Occipital lobe (tissue), 2 donors: ENCODE results near the gene CYBA. TPM values are rescaled to one million over a fixed set of nuclear protein-coding genes. Genes with fewer than 3 reads are reported as not detected.

Experiments used
- DNase-seq: peaks from one replicate; lab custom pipeline; 2025; lab: John Stamatoyannopoulos, UW
- total RNA-seq: library from RNA; depleted of rRNA; stranded (reverse); fragments of >200 nt; gene quantifications from one replicate; pipeline ENCODE4 v1.2.3, GENCODE V29; 2014

The CYBA gene
- total RNA-seq, 1 donor from 2014 or later, result 17.8 TPM

DNA sequence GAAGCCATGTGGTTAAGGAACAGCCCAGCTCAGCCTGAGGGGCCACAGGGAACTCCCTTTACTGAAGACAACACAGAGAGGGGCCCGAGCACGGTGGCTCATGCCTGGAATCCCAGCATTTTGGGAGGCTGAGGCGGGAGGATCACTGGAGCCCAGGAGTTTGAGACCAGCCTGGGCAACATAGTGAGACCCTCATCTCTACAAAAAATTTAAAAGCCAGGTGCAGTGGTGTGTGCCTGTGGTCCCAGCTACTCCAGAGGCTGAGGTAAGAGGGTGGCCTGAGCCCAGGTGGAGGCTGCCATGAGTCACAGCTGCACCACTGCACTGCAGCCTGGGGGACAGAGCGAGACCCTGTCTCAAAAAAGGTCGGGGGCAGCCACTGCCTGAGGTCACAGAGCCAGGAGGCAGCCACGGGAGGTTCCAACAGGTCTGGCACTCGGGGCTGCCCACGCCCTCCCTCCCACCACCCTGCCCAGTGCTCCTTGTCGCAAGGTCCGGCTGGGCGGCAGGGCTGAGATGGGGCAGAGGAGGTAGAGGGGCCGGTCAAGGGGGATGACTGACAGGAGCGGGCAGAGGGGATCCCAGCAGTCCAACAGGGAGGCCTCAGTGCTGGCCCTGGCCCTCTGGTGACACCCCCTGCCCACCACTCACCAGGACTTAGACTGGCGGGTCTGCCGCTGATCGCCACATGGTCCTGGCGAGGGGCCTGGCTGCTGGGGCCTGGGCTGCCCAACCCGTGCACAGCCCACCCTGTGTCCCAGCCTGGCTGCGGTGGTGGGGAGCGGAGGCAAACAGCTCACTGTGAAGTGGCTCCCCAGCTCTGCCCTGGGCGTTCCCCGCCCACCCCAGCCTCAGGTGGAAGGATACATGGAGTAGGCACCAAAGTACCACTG, 3.4 kb downstream of the CYBA start:
- no peak for DNase-seq

GRCh38 chr16:88646345-88647034, 4.4 kb downstream of the CYBA start:
- DNase-seq, result no peak

DNA sequence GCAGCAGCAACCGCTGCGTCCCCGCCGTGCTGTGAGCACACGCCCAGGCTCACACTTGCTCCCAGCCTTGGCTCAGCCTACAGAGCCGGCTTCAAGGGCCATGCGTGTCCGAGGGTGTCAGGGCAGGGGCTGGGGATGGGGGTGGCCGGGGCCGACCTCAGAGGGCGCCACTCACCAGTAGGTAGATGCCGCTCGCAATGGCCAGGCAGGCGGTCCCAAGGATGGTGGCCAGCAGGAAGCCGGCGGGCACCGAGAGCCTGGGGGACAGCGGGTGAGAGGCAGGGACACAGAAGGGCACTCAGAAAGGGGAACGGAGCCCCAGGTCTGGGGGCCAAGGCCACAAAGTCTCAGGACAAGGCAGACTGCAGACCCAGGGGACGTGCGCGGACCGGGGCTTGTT, 4.9 kb downstream of the CYBA start:
- DNase-seq, result no peak

GRCh38 chr16:88645455-88645854, 5.4 kb downstream of the CYBA start:
- no peak for DNase-seq

DNA sequence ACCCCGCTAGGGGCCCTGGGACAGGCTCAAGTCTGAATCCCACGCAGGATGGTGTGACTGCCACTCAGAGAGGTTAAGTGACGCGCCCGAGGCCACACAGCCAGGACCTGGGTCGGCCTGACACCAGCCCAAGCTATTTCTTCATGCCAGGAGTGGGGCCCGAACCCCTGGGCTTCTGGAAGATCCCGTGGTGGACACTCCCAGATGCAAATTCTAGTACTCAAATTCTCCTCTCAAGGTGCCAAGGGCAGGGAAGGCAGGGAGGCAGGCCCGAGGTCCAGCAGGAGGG, 7.3 kb downstream of the CYBA start:
- DNase-seq, result no peak

- DNase-seq, result no peak
Measured at GRCh38 chr16:88642881-88643643, 7.8 kb downstream of the CYBA start.

GRCh38 chr16:88640498-88641247, 10.2 kb downstream of the CYBA start:
- no peak for DNase-seq

GRCh38 chr16:88640039-88640495, 10.8 kb downstream of the CYBA start:
- no peak for DNase-seq

GRCh38 chr16:88639231-88640038, 11.4 kb downstream of the CYBA start:
- no peak for DNase-seq

DNA sequence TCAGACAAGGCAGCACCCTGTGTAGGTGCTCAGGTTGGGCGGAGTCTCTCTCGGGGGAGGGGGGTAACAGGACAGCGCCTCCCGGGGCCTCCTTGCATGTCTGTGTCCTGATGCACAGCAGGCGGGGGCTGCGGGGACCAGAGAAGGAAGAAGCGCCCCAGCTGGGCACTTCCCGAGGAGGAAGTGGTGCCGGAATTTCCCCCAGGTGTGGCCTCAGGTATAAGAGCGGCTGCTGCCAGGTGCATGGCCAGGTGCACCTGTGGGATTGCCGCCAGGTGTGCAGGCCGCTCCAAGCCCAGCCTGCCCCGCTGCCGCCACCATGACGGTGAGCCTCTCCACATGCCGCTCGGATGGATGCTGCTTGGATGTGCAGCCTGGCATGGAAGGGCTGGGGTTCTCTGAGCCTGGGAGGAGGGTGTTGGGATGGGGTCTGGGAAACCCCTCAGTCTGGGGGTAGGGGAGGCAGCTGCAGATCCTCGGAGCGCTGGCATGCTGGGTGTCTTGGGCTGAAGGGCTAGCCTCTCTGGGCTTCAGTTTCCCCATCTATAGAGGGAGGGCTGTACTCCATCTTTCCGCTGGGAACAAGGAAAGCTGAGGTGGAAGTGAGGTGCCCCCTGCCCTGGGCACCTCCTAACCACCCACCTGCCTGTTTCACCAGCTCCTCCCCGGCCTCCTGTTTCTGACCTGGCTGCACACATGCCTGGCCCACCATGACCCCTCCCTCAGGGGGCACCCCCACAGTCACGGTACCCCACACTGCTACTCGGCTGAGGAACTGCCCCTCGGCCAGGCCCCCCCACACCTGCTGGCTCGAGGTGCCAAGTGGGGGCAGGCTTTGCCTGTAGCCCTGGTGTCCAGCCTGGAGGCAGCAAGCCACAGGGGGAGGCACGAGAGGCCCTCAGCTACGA, 12.3 kb downstream of the CYBA start, which contains the start of gene IL17C:
Gene IL17C, plus strand, starts transcription at position 250 of the 908 bp plus-strand sequence. Its CDS starts 70 bp downstream, at position 320.
- no peak for DNase-seq

DNA sequence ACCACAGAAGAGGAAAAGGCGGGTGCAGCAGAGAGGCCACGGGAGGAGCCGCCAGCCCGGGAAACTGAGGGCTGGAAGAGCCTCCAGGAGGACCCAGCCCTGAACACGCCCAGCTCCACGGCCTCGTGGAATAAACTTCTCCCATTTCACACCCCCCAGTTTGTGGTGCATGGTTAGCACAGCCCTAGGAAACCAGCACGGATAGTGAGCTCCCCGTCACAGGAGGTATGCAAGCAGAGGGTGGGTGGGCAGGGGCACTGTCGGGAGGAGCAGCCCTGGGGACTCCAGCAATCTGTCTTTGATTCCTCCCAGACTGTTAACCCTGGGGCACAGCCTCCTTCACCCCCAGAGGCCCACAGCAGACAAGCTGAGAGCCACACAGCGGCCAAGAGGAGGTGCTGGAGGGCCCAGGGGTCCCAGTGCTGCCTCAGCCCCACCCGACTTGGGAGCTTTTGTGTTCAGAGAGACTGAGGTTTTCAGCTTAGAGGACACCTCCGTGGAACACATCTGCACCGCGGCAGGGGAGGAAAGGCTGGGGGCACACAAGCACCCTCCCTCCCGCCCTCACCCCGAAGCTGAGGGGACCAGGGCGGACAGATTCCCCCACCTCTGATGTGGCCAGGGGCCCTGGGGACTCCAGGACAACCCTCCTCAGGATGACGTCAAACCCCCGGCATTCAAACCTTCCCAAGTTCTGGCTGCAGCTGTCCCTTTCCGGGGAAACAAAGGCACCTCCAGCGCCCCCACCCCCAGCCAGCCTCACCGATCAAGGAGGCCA, 14.2 kb downstream of the CYBA start:
- DNase-seq, result no peak

- no peak for DNase-seq
Measured at GRCh38 chr16:88635671-88636319, 15.1 kb downstream of the CYBA start.

DNA sequence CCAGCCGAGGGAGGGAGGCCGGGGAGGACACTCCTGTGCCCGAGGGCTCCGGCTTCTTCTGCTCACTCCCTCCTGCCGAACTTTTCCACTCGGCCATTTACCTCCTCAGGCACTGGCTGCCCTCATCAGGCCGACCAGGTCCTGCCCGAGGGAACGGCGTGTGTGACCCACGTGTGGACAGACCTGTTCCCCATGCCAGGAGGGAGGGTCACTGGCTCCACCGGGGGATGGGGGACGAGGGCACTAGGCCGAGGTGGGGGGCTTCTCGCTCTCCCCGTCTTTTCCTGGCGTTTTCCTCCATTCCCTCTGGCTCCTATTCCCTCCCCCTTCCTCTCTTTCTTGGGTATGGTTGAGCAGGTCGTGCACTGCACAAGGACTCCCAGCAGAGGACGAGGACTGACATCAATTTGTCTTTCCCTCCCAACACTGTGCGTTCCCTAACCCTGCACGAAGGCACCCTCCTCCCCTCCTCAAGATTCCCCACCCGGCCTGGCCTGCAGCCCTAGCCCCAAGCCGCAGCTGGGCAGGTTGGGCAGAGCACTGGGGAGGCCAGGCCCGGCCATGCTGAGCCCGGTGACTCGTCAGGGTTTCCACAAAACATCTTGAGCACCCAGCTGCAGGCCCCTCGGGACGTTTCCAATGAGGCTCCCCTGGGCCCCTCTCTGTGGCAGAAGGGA, 15.7 kb downstream of the CYBA start:
- DNase-seq, result no peak

GRCh38 chr16:88634141-88634993, 16.5 kb downstream of the CYBA start:
- no peak for DNase-seq

GRCh38 chr16:88633684-88634140, 17.1 kb downstream of the CYBA start:
- DNase-seq, result no peak

GRCh38 chr16:88632587-88632930, 18.3 kb downstream of the CYBA start:
- DNase-seq, result no peak
